Measurements from ENCODE around the gene FAM53B.

FAM53B gene

GRCh38 chr10:124678557-124679240 lies 65.5 kb downstream of the FAM53B start:
- TF ChIP-seq CTCF (IDR thresholded peaks at IDR 0.05; ENCODE audit: low read depth, low read length): no peak
- DNase-seq (ENCODE audit: extremely low read depth, low read depth): no peak

GRCh38 chr10:124677749-124678556 lies 66.2 kb downstream of the FAM53B start:
- no peak for DNase-seq (ENCODE audit: extremely low read depth, low read depth)
- TF ChIP-seq CTCF (IDR thresholded peaks at IDR 0.05; ENCODE audit: low read depth, low read length): no peak

- no peak for DNase-seq (ENCODE audit: extremely low read depth, low read depth)
- no peak for TF ChIP-seq CTCF (IDR thresholded peaks at IDR 0.05; ENCODE audit: low read depth, low read length)
Observed at GRCh38 chr10:124677293-124677699, 66.9 kb downstream of the FAM53B start.

GRCh38 chr10:124676416-124677062 lies 67.6 kb downstream of the FAM53B start:
- TF ChIP-seq CTCF (IDR thresholded peaks at IDR 0.05; ENCODE audit: low read depth, low read length): no peak
- no peak for DNase-seq (ENCODE audit: extremely low read depth, low read depth)

- no peak for TF ChIP-seq CTCF (IDR thresholded peaks at IDR 0.05; ENCODE audit: low read depth, low read length)
- DNase-seq (ENCODE audit: extremely low read depth, low read depth): no peak
Observed at GRCh38 chr10:124675824-124676223, 68.4 kb downstream of the FAM53B start.

- no peak for DNase-seq (ENCODE audit: extremely low read depth, low read depth)
- TF ChIP-seq CTCF (IDR thresholded peaks at IDR 0.05; ENCODE audit: low read depth, low read length): no peak
Observed at GRCh38 chr10:124675261-124675660, 68.9 kb downstream of the FAM53B start.

GRCh38 chr10:124674768-124675222 lies 69.4 kb downstream of the FAM53B start:
- no peak for DNase-seq (ENCODE audit: extremely low read depth, low read depth)
- TF ChIP-seq CTCF (IDR thresholded peaks at IDR 0.05; ENCODE audit: low read depth, low read length): no peak

All from AG09319 (cell line).